Measurements from ENCODE around the gene ZNF793. TPM values are rescaled to one million over a fixed set of nuclear protein-coding genes. Genes with fewer than 3 reads are reported as not detected.

The ZNF793 gene
- total RNA-seq: 0.65 and 0.96 TPM in 2 replicates

GRCh38 chr19:37506387-37507166 is at the start of gene ZNF793:
TSS of gene ZNF793 (plus strand) at chr19:37506939. CDS start at chr19:37523440, 16,501 bp downstream.

GRCh38 chr19:37466798-37467607 is 39.7 kb upstream of the ZNF793 start, which contains the start of gene ZNF569:
TSS of gene ZNF569 (minus strand) at chr19:37467444. CDS start at chr19:37444921, 22,523 bp downstream.

DNA sequence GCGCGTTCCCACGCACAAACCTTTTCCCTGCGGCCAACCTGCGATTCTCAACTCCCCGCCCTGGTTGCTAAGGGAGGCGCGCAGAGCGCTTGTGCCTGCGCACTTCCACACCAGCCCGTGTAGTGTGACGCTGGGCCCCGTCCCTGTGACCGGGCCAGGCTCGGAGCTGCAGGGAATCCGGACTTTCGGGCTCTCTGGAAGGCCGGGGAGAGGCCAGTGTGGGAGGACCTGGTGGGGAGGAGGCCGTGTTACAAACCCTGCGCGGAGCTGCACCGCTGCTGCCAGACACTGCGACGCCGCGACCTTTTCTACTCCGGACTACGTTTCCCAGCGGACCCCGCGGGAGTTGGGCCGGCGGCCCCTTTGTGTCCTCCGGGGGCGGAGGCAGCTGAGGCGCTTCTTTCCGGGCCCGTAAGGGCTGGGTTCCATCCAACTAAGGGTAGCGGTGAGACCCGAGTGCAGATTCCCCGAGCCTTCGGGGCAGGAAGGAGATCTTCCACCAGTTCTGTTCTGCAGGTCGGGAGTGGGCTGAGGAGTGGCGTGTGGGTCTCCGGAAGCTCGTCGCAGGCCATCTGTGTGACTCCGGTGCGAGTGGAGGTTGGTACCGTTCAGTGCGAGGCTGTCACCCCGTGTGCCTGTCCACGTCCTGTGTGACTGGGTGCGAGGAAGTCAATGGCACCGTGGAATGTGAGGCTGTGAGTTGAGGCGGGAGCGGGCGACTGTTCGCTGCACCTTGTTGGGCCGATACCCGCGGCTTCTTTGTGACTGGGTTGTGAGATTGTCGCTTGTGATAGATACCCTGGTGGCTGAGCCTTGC is 37.6 kb upstream of the ZNF793 start, which contains the start of gene ZNF570:
TSS of gene ZNF570 (plus strand) at position 396 of the 817 bp plus-strand sequence. CDS start 999 bp downstream, outside the sequence.

Other genes starting within 250 kb of the ZNF793 start
- gene ZNF527, start 135.8 kb upstream of the ZNF793 start, total RNA-seq: 3.0 and 3.3 TPM in 2 replicates
- gene ZNF569, start 39.5 kb upstream of the ZNF793 start, total RNA-seq: 2.2 and 3.2 TPM in 2 replicates
- 4.1 and 4.7 TPM in 2 replicates for gene ZNF570, start 37.6 kb upstream of the ZNF793 start, total RNA-seq
- 0.78 and 3.0 TPM in 2 replicates for gene ZNF571, start 87.9 kb downstream of the ZNF793 start, total RNA-seq
- under 0.01 and 0.40 TPM in 2 replicates for gene ZNF540, start 87.9 kb downstream of the ZNF793 start, total RNA-seq
- 7.4 and 11.1 TPM in 2 replicates for gene ZFP30, start 148.5 kb downstream of the ZNF793 start, total RNA-seq
- gene ZNF607, start 212.8 kb downstream of the ZNF793 start, total RNA-seq: 2.6 and 3.5 TPM in 2 replicates